GM12873 (cell line): ENCODE measurements around the gene PRKCE.

Source experiments
- TF ChIP-seq, protein P1 (sequence below): IDR thresholded peaks from 2 replicates; pipeline ENCODE4 v1.5.1; 2012; ENCODE audit warnings: low read depth, mild to moderate bottlenecking, moderate library complexity, low read length, control low read depth; ENCODE audit not compliant: insufficient read depth; ENCODE audit errors: missing control alignments

PRKCE gene

GRCh38 chr2:46163804-46164528 is 512.5 kb downstream of the PRKCE start:
- TF ChIP-seq, protein P1, sequence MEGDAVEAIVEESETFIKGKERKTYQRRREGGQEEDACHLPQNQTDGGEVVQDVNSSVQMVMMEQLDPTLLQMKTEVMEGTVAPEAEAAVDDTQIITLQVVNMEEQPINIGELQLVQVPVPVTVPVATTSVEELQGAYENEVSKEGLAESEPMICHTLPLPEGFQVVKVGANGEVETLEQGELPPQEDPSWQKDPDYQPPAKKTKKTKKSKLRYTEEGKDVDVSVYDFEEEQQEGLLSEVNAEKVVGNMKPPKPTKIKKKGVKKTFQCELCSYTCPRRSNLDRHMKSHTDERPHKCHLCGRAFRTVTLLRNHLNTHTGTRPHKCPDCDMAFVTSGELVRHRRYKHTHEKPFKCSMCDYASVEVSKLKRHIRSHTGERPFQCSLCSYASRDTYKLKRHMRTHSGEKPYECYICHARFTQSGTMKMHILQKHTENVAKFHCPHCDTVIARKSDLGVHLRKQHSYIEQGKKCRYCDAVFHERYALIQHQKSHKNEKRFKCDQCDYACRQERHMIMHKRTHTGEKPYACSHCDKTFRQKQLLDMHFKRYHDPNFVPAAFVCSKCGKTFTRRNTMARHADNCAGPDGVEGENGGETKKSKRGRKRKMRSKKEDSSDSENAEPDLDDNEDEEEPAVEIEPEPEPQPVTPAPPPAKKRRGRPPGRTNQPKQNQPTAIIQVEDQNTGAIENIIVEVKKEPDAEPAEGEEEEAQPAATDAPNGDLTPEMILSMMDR = no peak

DNA sequence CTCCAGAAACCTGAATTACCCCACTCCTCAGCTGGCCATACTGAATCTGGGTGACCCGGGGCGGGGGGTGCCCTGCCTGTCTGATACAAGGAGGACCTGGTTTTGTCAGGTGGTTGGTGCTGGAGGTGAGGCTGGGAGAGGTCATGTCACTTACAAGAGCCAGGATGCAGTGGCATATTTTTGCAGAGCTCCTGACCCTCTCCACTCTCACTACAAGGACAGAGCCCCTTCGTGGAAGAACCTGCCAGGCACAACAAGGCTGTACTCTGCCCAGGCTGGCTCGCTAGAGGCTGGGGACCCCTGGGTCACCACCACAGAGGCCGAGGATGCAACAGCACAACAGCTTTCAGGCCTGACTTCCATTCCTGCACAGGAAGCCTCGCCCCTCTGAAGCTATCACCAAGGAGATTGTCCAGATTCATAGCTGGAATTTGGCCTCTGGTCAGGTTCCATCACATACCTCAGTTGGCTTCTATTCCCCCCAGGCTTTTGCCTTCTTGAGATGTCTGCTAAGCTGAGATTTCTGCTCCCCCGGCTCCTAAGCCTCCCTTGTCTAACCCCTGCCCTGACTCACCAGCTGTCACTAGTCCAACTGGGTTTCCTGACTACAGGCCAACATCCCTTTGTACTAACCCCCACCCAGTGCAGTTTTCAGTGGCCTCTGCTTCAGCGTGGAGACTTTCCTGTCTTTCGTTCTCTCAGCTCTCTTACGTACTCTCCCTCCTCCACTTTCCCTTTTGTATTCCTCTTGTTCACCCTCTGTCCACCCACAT is 513.2 kb downstream of the PRKCE start:
- TF ChIP-seq, protein P1 = no peak

- TF ChIP-seq, protein P1 = no peak
Measured at GRCh38 chr2:46165916-46166315, 514.4 kb downstream of the PRKCE start.

- TF ChIP-seq, protein P1 = no peak
Measured at GRCh38 chr2:46167406-46167805, 515.9 kb downstream of the PRKCE start.

GRCh38 chr2:46167924-46168323 is 516.4 kb downstream of the PRKCE start:
- TF ChIP-seq, protein P1 = no peak

- TF ChIP-seq, protein P1 = no peak
Measured at GRCh38 chr2:46169467-46169866, 518.0 kb downstream of the PRKCE start.

DNA sequence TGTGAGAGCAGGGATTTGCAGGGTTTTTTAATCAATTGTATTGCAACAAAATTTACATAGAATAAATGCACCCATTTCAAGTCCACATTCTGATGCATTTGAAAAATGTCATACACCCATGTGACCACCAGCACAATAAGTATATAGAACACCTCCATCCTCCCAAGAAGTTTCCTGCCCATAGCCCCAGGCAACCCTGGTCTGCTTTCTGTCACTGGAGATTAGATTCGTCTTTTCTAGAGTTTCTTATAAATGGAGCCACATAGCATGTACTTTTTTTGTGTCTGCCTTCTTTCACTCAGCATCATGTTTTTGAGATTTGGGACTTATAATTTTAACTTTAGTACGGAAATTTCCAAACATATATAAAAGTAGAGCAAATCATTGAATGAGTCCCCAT is 518.6 kb downstream of the PRKCE start:
- TF ChIP-seq, protein P1 = no peak
